Upper lobe of left lung (tissue), 6 donors: Measurements from ENCODE around the gene SYCP3. TPM values are rescaled to one million over a fixed set of nuclear protein-coding genes. Genes with fewer than 3 reads are reported as not detected.

ENCODE experiments used
- ATAC-seq, 2 donors: fragments of 200-7000 bp; cut with Tn5 transposase; one replicate each; pipeline ENCODE4 v1.9.1; 2022; ENCODE audit warnings: mild to moderate bottlenecking in 2 of 2, moderate library complexity in 2 of 2; ENCODE audit not compliant: low FRiP score in 2 of 2
- DNase-seq, 2 donors: peaks; one replicate each; pipeline ENCODE4 v3.0.0-alpha.2; 2019 to 2020
- H3K27ac ChIP-seq, 4 donors: fragments of 200-600 bp; sonication (generic); one replicate each; pipeline ENCODE4 v1.5.1; 2016 to 2019
- H3K27me3 ChIP-seq, 4 donors: fragments of 200-600 bp; sonication (generic); one replicate each; pipeline ENCODE4 v1.5.1; 2017 to 2019
- H3K36me3 ChIP-seq, 4 donors: fragments of 200-600 bp; sonication (generic); one replicate each; pipeline ENCODE4 v1.5.1; 2016 to 2019
- H3K4me1 ChIP-seq, 4 donors: fragments of 200-600 bp; sonication (generic); one replicate each; pipeline ENCODE4 v1.5.1; 2018 to 2019
- H3K4me3 ChIP-seq, 4 donors: fragments of 200-600 bp; sonication (generic); one replicate each; pipeline ENCODE4 v1.5.1; 2017 to 2019; ENCODE audit warnings: mild to moderate bottlenecking in 2 of 4, moderate library complexity in 1 of 4
- H3K9me3 ChIP-seq, 4 donors: fragments of 200-600 bp; sonication (generic); one replicate each; pipeline ENCODE4 v1.5.1; 2018 to 2019
- CTCF ChIP-seq, 6 experiments: fragments of 450-650 bp in 4 of 6; fragments of 200-600 bp in 2 of 6; sonication (generic) in 2 of 6; IDR thresholded peaks; one replicate each; pipeline ENCODE4 v1.5.1; 2016 to 2019; ENCODE audit warnings: antibody characterized with exemption in 6 of 6
- EP300 ChIP-seq, 4 donors: sonication (generic); formaldehyde crosslinking; IDR thresholded peaks; one replicate each; pipeline ENCODE4 v1.5.1; 2017; ENCODE audit warnings: antibody characterized with exemption in 4 of 4, control low read depth in 2 of 4
- POLR2A ChIP-seq, 4 donors: fragments of 450-650 bp; IDR thresholded peaks; one replicate each; pipeline ENCODE4 v1.5.1; 2016 to 2017; ENCODE audit warnings: antibody characterized with exemption in 4 of 4, mild to moderate bottlenecking in 2 of 4
- POLR2AphosphoS5 ChIP-seq, 2 donors: sonication (generic); formaldehyde crosslinking; IDR thresholded peaks; one replicate each; pipeline ENCODE4 v1.5.1; 2017; ENCODE audit warnings: antibody characterized with exemption in 2 of 2
- WGBS, 2 donors: methylation state at CpG; one replicate each; pipeline ENCODE4 v1.1.5; 2017 to 2018; 5-methylcytosine and 5-hydroxymethylcytosine counted together
- total RNA-seq, 6 donors: library from RNA; depleted of rRNA in 4 of 6; stranded (reverse); fragments of >200 nt in 4 of 6; gene quantifications; one replicate each; pipeline versions ENCODE4 v1.1.0 to v1.2.1, GENCODE V29; 2016 to 2021
- donor health status: DM: no; HTN: no; CAD: no; lungs with moderate emphysema.
- donor health status: DM: no; HTN: yes; CAD: no; lungs with severe emphysema.

SYCP3 gene
- total RNA-seq, 6 donors from 2014 or later, result 0.13 to 1.3 (median 0.30) TPM; not detected in 3

- ATAC-seq (no peak), DNase-seq (no peak)
- no peaks in the 10 kb centered on the region for H3K27me3 ChIP-seq
- no peak overlapping the region for H3K4me3 ChIP-seq
- H3K27ac ChIP-seq, result no peak overlapping the region
- H3K4me1 ChIP-seq, result no peaks in the 10 kb centered on the region
- no peak for TF ChIP-seq CTCF (IDR thresholded peaks at IDR 0.05)
- no peak for TF ChIP-seq POLR2AphosphoS5 (IDR thresholded peaks at IDR 0.05)
- TF ChIP-seq POLR2A (IDR thresholded peaks at IDR 0.05), result no peak
- TF ChIP-seq EP300 (IDR thresholded peaks at IDR 0.05), result no peak
- 91 to 98% methylated on average over 4 of the region's 4 CpGs for WGBS, 2 donors
- H3K9me3 ChIP-seq, result no peaks in the 10 kb centered on the region
- peaks cover 9 to 93% (median 45%) of the 10 kb centered on the region in 4 donors for H3K36me3 ChIP-seq
Observed at GRCh38 chr12:101750152-101750551, 10.9 kb upstream of the SYCP3 start.

- Histone ChIP-seq H3K9me3 (no peaks in the 10 kb centered on the region), H3K36me3 (peaks cover 12 to 93% (median 45%) of the 10 kb centered on the region in 4 donors), H3K27me3 (no peaks in the 10 kb centered on the region), H3K4me1 (no peaks in the 10 kb centered on the region), H3K4me3 (no peak overlapping the region), H3K27ac (no peak overlapping the region)
- TF ChIP-seq EP300 (IDR thresholded peaks at IDR 0.05) (no peak), CTCF (IDR thresholded peaks at IDR 0.05) (no peak), POLR2AphosphoS5 (IDR thresholded peaks at IDR 0.05) (no peak), POLR2A (IDR thresholded peaks at IDR 0.05) (no peak)
- 74% methylated on average over 4 of the region's 4 CpGs for WGBS, 2 donors
- no peak for ATAC-seq
- DNase-seq, result no peak
Observed at GRCh38 chr12:101749657-101750056, 10.4 kb upstream of the SYCP3 start.

GRCh38 chr12:101748907-101749306 lies 9.6 kb upstream of the SYCP3 start:
- TF ChIP-seq EP300 (IDR thresholded peaks at IDR 0.05), result no peak
- TF ChIP-seq CTCF (IDR thresholded peaks at IDR 0.05), result no peak
- no peak for TF ChIP-seq POLR2A (IDR thresholded peaks at IDR 0.05)
- no peak for TF ChIP-seq POLR2AphosphoS5 (IDR thresholded peaks at IDR 0.05)
- H3K4me1 ChIP-seq, result no peaks in the 10 kb centered on the region
- peaks cover 12 to 94% (median 51%) of the 10 kb centered on the region in 4 donors for H3K36me3 ChIP-seq
- H3K27ac ChIP-seq, result no peak overlapping the region
- H3K4me3 ChIP-seq, result no peak overlapping the region
- no peaks in the 10 kb centered on the region for H3K9me3 ChIP-seq
- no peak for ATAC-seq
- DNase-seq, result no peak
- H3K27me3 ChIP-seq, result no peaks in the 10 kb centered on the region
- WGBS, 2 donors, result 100% methylated on average over 1 of the region's 1 CpG

- ATAC-seq (peak in 1 of 2 donors; percentile 53), DNase-seq (no peak)
- H3K4me1 ChIP-seq, result no peaks in the 10 kb centered on the region
- H3K4me3 ChIP-seq, result no peak overlapping the region
- H3K27me3 ChIP-seq, result no peaks in the 10 kb centered on the region
- TF ChIP-seq EP300 (IDR thresholded peaks at IDR 0.05) (no peak), CTCF (IDR thresholded peaks at IDR 0.05) (no peak), POLR2A (IDR thresholded peaks at IDR 0.05) (no peak), POLR2AphosphoS5 (IDR thresholded peaks at IDR 0.05) (no peak)
- H3K27ac ChIP-seq, result no peak overlapping the region
- 81 to 100% methylated on average over 1 of the region's 1 CpG for WGBS, 2 donors
- H3K36me3 ChIP-seq, result peaks cover 12 to 91% (median 51%) of the 10 kb centered on the region in 4 donors
- H3K9me3 ChIP-seq, result no peaks in the 10 kb centered on the region
Observed at GRCh38 chr12:101747697-101748096, 8.4 kb upstream of the SYCP3 start.

- H3K27ac ChIP-seq, result no peak overlapping the region
- ATAC-seq, result no peak
- no peaks in the 10 kb centered on the region for H3K9me3 ChIP-seq
- no peaks in the 10 kb centered on the region for H3K27me3 ChIP-seq
- no peak overlapping the region for H3K4me3 ChIP-seq
- H3K36me3 ChIP-seq, result peaks cover 11 to 89% (median 46%) of the 10 kb centered on the region in 4 donors
- no peaks in the 10 kb centered on the region for H3K4me1 ChIP-seq
- no peak for TF ChIP-seq POLR2AphosphoS5 (IDR thresholded peaks at IDR 0.05)
- no peak for TF ChIP-seq EP300 (IDR thresholded peaks at IDR 0.05)
- TF ChIP-seq CTCF (IDR thresholded peaks at IDR 0.05), result no peak
- no peak for TF ChIP-seq POLR2A (IDR thresholded peaks at IDR 0.05)
- WGBS, 2 donors, result 79 to 86% methylated on average over 1 of the region's 1 CpG
- no peak for DNase-seq
Observed at GRCh38 chr12:101746661-101747060, 7.4 kb upstream of the SYCP3 start.
